GM19455 (cell line): ENCODE measurements around the gene SLC35F3.

Source experiments
- ATAC-seq: cut with Tn5 transposase; IDR thresholded peaks from one replicate; pipeline ENCODE4 v1.9.1; 2021; ENCODE audit not compliant: unreplicated experiment

SLC35F3 gene

GRCh38 chr1:234309598-234310459 lies 405.4 kb downstream of the SLC35F3 start:
- peak; percentile 90 for ATAC-seq

GRCh38 chr1:234310460-234310817 lies 406.0 kb downstream of the SLC35F3 start:
- no peak for ATAC-seq

- ATAC-seq = no peak
These were observed 406.9 kb downstream of the SLC35F3 start for GRCh38 chr1:234311414-234311813.

- ATAC-seq = no peak
These were observed 408.7 kb downstream of the SLC35F3 start for GRCh38 chr1:234313171-234313570.

GRCh38 chr1:234315091-234315541 lies 410.6 kb downstream of the SLC35F3 start:
- no peak for ATAC-seq

GRCh38 chr1:234315588-234315987 lies 411.1 kb downstream of the SLC35F3 start:
- no peak for ATAC-seq

- ATAC-seq = no peak
These were observed 412.0 kb downstream of the SLC35F3 start for GRCh38 chr1:234316486-234316885.

- ATAC-seq = no peak
These were observed 412.5 kb downstream of the SLC35F3 start for GRCh38 chr1:234316937-234317336.

GRCh38 chr1:234320069-234320468 lies 415.6 kb downstream of the SLC35F3 start:
- no peak for ATAC-seq

GRCh38 chr1:234320549-234320948 lies 416.1 kb downstream of the SLC35F3 start:
- no peak for ATAC-seq

- ATAC-seq = no peak
These were observed 416.8 kb downstream of the SLC35F3 start for GRCh38 chr1:234321231-234321630.

GRCh38 chr1:234322097-234322496 lies 417.6 kb downstream of the SLC35F3 start:
- ATAC-seq = no peak

- ATAC-seq = no peak
These were observed 418.5 kb downstream of the SLC35F3 start for GRCh38 chr1:234322979-234323378.

GRCh38 chr1:234324821-234325220 lies 420.3 kb downstream of the SLC35F3 start:
- no peak for ATAC-seq

GRCh38 chr1:234325878-234326496 lies 421.5 kb downstream of the SLC35F3 start:
- no peak for ATAC-seq

- peak; percentile 86 for ATAC-seq
These were observed 422.3 kb downstream of the SLC35F3 start for GRCh38 chr1:234326497-234327366.

GRCh38 chr1:234327577-234328164 lies 423.2 kb downstream of the SLC35F3 start:
- no peak for ATAC-seq

GRCh38 chr1:234330843-234331215 lies 426.4 kb downstream of the SLC35F3 start:
- ATAC-seq = no peak

- no peak for ATAC-seq
These were observed 427.0 kb downstream of the SLC35F3 start for GRCh38 chr1:234331507-234331906.

- ATAC-seq = no peak
These were observed 431.9 kb downstream of the SLC35F3 start for GRCh38 chr1:234336359-234336758.

GRCh38 chr1:234337233-234337632 lies 432.8 kb downstream of the SLC35F3 start:
- no peak for ATAC-seq
